Activated naive CD8-positive, alpha-beta T cell treated with anti-CD3 and anti-CD28 coated beads for 36 hours (primary cell): ENCODE results near the gene NOM1. TPM values are rescaled to one million over a fixed set of nuclear protein-coding genes. Genes with fewer than 3 reads are reported as not detected.
A peak's percentile ranks its signal among the peaks of the same experiment; 100 is the strongest.

ENCODE experiments used
- DNase-seq: peaks from one replicate; pipeline ENCODE4 v3.0.0; 2021
- H3K27ac Mint-ChIP-seq: one replicate; pipeline ENCODE4 v1.8.0; 2022; ENCODE audit warnings: mild to moderate bottlenecking, moderate library complexity, mixed read lengths
- H3K27me3 Mint-ChIP-seq: one replicate; pipeline ENCODE4 v1.8.0; 2022; ENCODE audit warnings: mild to moderate bottlenecking, mixed read lengths
- H3K36me3 Mint-ChIP-seq: one replicate; pipeline ENCODE4 v1.8.0; 2021; ENCODE audit warnings: mild to moderate bottlenecking, mixed read lengths
- H3K4me1 Mint-ChIP-seq: one replicate; pipeline ENCODE4 v1.8.0; 2021; ENCODE audit warnings: mixed read lengths
- H3K4me3 Mint-ChIP-seq: one replicate; pipeline ENCODE4 v1.8.0; 2022; ENCODE audit warnings: mild to moderate bottlenecking, moderate library complexity, mixed read lengths
- H3K9me3 Mint-ChIP-seq: one replicate; pipeline ENCODE4 v1.8.0; 2022; ENCODE audit warnings: mixed read lengths
- total RNA-seq, 2 experiments: library from RNA; stranded (reverse); gene quantifications; one replicate each; pipeline ENCODE4 v1.2.3, GENCODE V29; 2021

The NOM1 gene
- total RNA-seq, 2 experiments from 2014 or later: 31.5 to 35.4 TPM

- Mint-ChIP-seq H3K27me3 (no peaks in the 10 kb centered on the region), H3K9me3 (no peaks in the 10 kb centered on the region), H3K36me3 (no peaks in the 10 kb centered on the region), H3K4me1 (no peaks in the 10 kb centered on the region), H3K27ac (no peak overlapping the region), H3K4me3 (no peak overlapping the region)
- DNase-seq: no peak
These were observed 35.8 kb downstream of the NOM1 start for GRCh38 chr7:156985101-156985992.

- no peak for DNase-seq
- Mint-ChIP-seq H3K27me3 (no peaks in the 10 kb centered on the region), H3K9me3 (no peaks in the 10 kb centered on the region), H3K4me3 (no peak overlapping the region), H3K4me1 (no peaks in the 10 kb centered on the region), H3K36me3 (no peaks in the 10 kb centered on the region), H3K27ac (no peak overlapping the region)
These were observed 36.9 kb downstream of the NOM1 start for GRCh38 chr7:156986378-156986777.

- Mint-ChIP-seq H3K4me1 (no peaks in the 10 kb centered on the region), H3K36me3 (no peaks in the 10 kb centered on the region), H3K4me3 (no peak overlapping the region), H3K27ac (no peak overlapping the region), H3K9me3 (no peaks in the 10 kb centered on the region), H3K27me3 (peaks cover 13% of the 10 kb centered on the region)
- no peak for DNase-seq
These were observed 39.1 kb downstream of the NOM1 start for GRCh38 chr7:156988343-156989185.

GRCh38 chr7:156989766-156990535 is 40.4 kb downstream of the NOM1 start:
- DNase-seq: no peak
- Mint-ChIP-seq H3K4me3 (no peak overlapping the region), H3K4me1 (no peaks in the 10 kb centered on the region)

GRCh38 chr7:156993021-156993924 is 43.8 kb downstream of the NOM1 start:
- no peaks in the 10 kb centered on the region for H3K36me3 Mint-ChIP-seq
- H3K4me3 Mint-ChIP-seq: no peak overlapping the region

More at GRCh38 chr7:156989766-156990535, 40.4 kb downstream of the NOM1 start:
- H3K9me3 Mint-ChIP-seq: no peaks in the 10 kb centered on the region
- peaks cover 27% of the 10 kb centered on the region for H3K27me3 Mint-ChIP-seq
- no peak overlapping the region for H3K27ac Mint-ChIP-seq
- H3K36me3 Mint-ChIP-seq: no peaks in the 10 kb centered on the region

GRCh38 chr7:156993925-156994235 is 44.4 kb downstream of the NOM1 start:
- H3K4me3 Mint-ChIP-seq: no peak overlapping the region
- H3K27ac Mint-ChIP-seq: no peak overlapping the region
- H3K9me3 Mint-ChIP-seq: no peaks in the 10 kb centered on the region
- H3K27me3 Mint-ChIP-seq: peaks cover 64% of the 10 kb centered on the region
- H3K4me1 Mint-ChIP-seq: no peaks in the 10 kb centered on the region
- DNase-seq: no peak
- H3K36me3 Mint-ChIP-seq: no peaks in the 10 kb centered on the region

More at GRCh38 chr7:156993021-156993924, 43.8 kb downstream of the NOM1 start:
- H3K4me1 Mint-ChIP-seq: no peaks in the 10 kb centered on the region
- DNase-seq: no peak
- no peak overlapping the region for H3K27ac Mint-ChIP-seq
- peaks cover 58% of the 10 kb centered on the region for H3K27me3 Mint-ChIP-seq
- H3K9me3 Mint-ChIP-seq: no peaks in the 10 kb centered on the region

- no peaks in the 10 kb centered on the region for H3K4me1 Mint-ChIP-seq
- H3K4me3 Mint-ChIP-seq: no peak overlapping the region
- DNase-seq: no peak
- H3K27me3 Mint-ChIP-seq: peaks cover 69% of the 10 kb centered on the region
- H3K27ac Mint-ChIP-seq: no peak overlapping the region
- no peaks in the 10 kb centered on the region for H3K36me3 Mint-ChIP-seq
- no peaks in the 10 kb centered on the region for H3K9me3 Mint-ChIP-seq
These were observed 44.9 kb downstream of the NOM1 start for GRCh38 chr7:156994417-156994816.

GRCh38 chr7:156998988-156999957 is 49.8 kb downstream of the NOM1 start:
- H3K9me3 Mint-ChIP-seq: peaks cover 1% of the 10 kb centered on the region

GRCh38 chr7:156999958-157000726 is 50.6 kb downstream of the NOM1 start:
- peaks cover 1% of the 10 kb centered on the region for H3K9me3 Mint-ChIP-seq
- no peak for DNase-seq
- peak overlapping the region; percentile 71 for H3K4me3 Mint-ChIP-seq
- H3K36me3 Mint-ChIP-seq: no peaks in the 10 kb centered on the region
- peaks cover 88% of the 10 kb centered on the region for H3K27me3 Mint-ChIP-seq
- H3K27ac Mint-ChIP-seq: peak overlapping the region; percentile 48
- peaks cover 21% of the 10 kb centered on the region for H3K4me1 Mint-ChIP-seq

More at GRCh38 chr7:156998988-156999957, 49.8 kb downstream of the NOM1 start:
- H3K27ac Mint-ChIP-seq: no peak overlapping the region
- peaks cover 88% of the 10 kb centered on the region for H3K27me3 Mint-ChIP-seq
- DNase-seq: no peak
- H3K36me3 Mint-ChIP-seq: no peaks in the 10 kb centered on the region
- peaks cover 14% of the 10 kb centered on the region for H3K4me1 Mint-ChIP-seq
- no peak overlapping the region for H3K4me3 Mint-ChIP-seq

GRCh38 chr7:157000741-157001653 is 51.5 kb downstream of the NOM1 start:
- H3K36me3 Mint-ChIP-seq: no peaks in the 10 kb centered on the region
- peak overlapping the region; percentile 48 for H3K27ac Mint-ChIP-seq
- H3K4me3 Mint-ChIP-seq: peak overlapping the region; percentile 63
- no peak for DNase-seq
- peaks cover 21% of the 10 kb centered on the region for H3K4me1 Mint-ChIP-seq
- peaks cover 86% of the 10 kb centered on the region for H3K27me3 Mint-ChIP-seq
- H3K9me3 Mint-ChIP-seq: peaks cover 1% of the 10 kb centered on the region

GRCh38 chr7:157001920-157002818 is 52.7 kb downstream of the NOM1 start:
- H3K27me3 Mint-ChIP-seq: peaks cover 87% of the 10 kb centered on the region
- H3K9me3 Mint-ChIP-seq: peaks cover 1% of the 10 kb centered on the region
- no peaks in the 10 kb centered on the region for H3K36me3 Mint-ChIP-seq
- no peak overlapping the region for H3K4me3 Mint-ChIP-seq
- no peak for DNase-seq
- H3K4me1 Mint-ChIP-seq: peaks cover 21% of the 10 kb centered on the region
- H3K27ac Mint-ChIP-seq: no peak overlapping the region
